IPS DF 4.7 (cell line): ENCODE data around the gene GREB1L.

Source experiments
- DNase-seq: peaks from one replicate; pipeline ENCODE4 v3.0.0-alpha.2; 2013; ENCODE audit warnings: low spot score; ENCODE audit errors: extremely low read depth

GREB1L gene

GRCh38 chr18:21557607-21558253, 315.7 kb downstream of the GREB1L start:
- no peak for DNase-seq

DNA sequence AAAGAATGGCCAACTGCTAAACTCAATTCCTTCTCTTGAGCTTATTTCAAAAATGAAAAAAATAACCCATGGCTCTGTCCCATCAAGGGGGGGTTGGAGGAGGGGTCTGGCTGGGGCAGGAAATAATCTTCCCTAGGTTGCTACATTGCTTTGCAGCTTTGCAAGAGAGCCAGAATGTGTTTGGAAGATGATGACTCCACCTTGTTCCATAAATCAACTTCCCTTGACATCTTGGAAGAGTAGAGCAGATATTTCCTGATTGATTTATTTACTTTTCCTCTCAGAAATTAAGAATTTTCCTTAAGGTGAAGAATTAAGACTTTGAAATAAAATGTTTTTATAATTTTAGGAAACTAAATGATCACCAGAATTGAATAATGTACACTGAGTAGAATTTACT, 317.2 kb downstream of the GREB1L start:
- DNase-seq, result no peak

- no peak for DNase-seq
Observed at GRCh38 chr18:21571772-21572171, 329.7 kb downstream of the GREB1L start.
